Stimulated activated CD8-positive, alpha-beta memory T cell treated with anti-CD3 and anti-CD28 coated beads, Interleukin-4, amount 100 ng/mL, for 1 hour (primary cell): Measurements from ENCODE around the gene PRR35.

ENCODE experiments used
- DNase-seq, 2 donors: peaks; one replicate each; pipeline ENCODE4 v3.0.0-alpha.2; 2020; ENCODE audit warnings: low read depth in 2 of 2, low spot score in 1 of 2

PRR35 gene

DNA sequence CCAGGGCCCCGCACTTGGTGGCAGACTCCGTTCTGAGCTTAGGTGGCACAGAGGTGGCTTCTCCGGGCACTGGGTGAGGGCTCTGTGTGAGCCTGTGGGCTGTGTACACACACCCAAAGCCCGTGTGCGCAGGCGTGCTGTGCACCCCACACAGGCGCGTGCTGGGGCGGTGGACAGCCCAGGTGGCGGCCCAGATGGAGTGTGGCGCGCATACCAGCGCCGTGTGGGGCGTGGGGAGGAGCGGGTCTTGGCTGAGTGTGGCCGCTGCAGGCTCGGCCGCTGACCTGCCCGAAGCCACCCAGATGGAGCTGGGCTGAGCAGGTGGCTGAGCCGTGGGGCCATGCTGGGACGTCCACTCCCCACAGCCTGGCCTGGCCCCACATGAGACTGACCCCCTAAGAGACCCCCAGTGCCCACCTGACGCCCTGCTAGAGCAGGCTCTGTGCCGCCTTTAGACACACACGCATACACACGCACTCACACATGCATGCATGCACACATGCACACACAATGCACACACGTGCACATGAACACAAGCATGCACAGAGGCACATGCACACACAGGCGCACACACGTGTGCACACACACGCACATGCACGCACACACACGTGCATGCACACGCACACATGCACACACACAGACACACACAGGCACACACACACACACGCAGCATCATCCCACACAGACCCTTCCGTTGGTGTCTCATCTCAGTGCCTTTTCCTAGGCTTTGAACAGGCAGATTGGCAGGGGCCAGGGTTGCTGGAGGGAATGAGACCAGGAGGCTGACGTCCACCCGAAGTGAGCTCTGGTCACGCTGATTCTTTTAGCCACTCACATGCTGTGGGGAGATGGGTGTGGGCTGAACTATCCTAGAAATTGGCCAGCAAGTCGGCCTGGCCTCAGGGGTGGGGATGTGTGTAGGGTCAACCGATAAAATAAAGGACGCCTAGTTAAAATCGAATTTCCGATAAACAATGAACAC lies 2.1 kb downstream of the PRR35 start:
- DNase-seq = no peak

DNA sequence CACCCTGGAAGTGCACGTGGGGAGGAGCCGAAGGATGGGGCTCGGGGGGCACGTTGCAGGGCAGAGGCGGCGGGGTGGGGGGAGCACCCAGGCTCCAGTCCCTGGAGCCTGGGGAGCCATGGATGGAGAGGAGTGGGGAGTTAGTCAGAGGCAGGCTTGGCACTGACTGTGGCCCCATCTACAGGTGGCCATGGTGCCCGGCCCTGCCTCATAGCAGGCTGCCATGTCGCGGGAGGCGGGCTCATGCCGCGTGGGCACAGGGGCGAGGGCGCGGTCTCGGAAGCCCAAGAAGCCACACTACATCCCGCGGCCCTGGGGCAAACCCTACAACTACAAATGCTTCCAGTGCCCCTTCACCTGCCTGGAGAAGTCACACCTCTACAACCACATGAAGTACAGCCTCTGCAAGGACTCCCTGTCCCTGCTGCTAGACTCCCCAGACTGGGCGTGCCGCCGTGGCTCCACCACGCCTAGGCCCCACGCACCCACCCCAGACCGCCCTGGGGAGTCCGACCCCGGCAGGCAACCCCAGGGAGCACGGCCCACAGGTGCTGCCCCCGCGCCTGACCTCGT lies 3.0 kb downstream of the PRR35 start:
- no peak for DNase-seq

DNA sequence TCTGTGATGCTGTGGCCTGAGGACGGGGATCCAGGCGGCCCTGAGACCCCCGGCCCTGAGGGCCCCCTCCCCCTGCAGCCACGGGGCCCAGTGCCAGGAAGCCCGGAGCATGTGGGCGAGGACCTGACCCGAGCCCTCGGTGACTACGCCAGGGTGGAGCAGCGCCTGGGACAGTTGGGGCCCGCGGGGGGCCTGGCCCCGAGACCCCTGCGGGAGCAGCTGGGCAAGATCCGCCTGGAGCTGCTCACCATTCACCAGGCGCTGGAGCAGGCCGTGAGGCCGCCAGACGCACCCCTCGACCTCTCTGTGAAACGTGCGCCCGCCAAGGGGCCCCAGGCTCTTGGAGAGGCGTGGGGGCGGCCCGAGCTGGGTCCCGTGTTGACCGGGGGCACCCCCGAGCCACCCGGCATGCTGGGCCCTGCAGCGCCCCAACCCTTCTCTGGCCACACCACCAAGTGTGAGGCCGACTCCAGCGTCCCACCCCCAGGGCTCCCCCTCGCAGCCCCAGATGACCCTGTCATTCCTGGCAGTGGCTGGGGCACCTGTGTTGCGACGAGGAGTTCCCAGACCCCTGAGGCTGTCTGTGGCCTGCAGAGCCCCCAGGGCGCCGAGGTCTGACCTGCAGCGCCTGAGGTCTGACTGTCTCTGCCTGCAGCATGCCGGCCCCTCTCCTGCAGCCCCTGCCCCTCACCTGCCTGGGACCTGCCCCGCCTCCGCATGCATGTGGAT lies 4.7 kb downstream of the PRR35 start:
- no peak for DNase-seq

DNA sequence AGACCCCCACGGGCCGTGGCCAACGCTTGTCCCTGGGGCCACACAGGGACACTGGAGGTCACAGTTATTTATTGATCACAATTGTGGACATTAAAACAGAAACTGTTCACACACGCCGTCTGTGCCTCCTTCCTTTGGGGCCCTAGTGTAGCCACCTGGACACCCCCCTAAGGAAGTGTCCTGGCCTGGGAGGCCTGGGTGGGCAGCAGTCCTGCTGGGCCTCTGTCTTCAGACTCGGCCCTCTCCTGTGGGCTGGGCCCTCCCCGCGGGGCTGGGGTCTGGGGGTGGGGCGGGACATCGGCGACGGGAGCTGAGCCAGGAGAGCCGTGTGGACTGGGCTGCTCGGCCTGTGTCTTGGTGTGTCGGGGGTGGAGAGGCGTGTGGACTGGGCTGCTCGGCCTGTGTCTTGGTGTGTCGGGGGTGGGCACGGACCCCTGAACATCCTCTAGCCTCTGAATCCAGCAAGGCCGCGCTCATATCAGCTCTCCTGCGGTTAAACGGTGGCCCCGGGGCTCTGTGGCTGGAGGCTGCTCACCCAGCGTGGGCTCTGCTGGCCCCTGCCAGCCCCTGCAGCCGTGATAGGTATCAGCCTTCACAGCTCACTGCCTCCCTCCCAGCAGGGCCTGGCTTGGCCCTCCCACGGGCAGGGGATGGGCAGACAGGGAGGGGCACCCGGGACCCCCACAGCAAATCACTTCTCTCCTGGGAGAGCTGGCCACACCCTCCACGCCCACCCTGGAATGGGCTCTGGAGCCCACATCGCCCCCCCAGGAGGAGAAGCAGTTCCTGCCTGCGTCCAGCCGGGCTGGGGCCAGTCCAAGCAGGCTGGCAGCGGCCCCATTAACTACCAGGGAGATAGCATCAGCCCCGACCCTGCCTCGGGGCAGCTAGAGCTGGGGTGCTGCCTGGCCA lies 5.5 kb downstream of the PRR35 start:
- no peak for DNase-seq

DNA sequence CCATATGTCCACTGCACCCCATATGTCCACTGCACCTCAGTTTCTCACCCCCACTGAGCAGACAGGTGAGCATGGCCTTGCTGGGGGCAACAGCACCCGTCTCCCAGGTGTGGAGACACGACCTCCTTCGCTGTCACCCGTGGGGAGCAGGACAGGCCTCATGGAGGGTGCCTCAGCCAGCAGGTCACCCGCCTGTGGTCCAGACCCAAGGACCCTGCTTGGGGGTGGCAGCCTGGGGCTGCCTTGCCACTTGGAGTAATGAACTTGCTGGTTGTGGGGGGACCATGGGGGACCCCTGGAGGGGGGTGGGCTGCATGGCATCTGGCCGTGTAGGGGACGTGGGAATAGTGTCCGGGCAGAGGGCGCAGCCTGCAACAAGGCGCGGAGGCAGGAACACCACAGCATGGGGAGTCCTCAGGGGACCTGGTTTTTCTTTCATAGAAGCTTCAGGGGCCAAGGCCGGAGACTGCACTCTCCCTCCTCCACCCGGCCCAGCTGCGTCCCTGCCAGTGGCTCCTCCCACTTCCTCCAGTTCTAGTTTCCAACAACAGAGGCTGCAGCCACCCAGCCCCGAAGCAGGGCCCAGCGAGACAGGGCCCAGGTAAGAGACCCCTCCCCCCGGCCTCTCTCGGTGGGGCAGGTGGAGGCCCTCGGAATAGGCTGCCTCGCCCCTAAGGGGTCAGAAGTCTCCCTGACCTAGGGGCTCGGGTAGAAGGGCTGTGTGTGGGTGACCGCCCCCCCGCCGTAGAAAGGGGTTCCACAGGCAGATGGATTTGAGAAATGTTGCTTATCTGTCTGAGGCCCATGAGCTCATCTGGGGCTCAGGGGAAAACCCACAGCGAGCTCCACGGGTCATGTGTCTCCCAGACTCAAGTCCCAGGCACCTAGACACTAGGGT lies 6.5 kb downstream of the PRR35 start, which contains the start of gene NHLRC4:
NHLRC4 (plus strand) TSS at position 531 of the 898 bp plus-strand sequence. CDS start 1,043 bp downstream, outside the sequence.
- no peak for DNase-seq

DNA sequence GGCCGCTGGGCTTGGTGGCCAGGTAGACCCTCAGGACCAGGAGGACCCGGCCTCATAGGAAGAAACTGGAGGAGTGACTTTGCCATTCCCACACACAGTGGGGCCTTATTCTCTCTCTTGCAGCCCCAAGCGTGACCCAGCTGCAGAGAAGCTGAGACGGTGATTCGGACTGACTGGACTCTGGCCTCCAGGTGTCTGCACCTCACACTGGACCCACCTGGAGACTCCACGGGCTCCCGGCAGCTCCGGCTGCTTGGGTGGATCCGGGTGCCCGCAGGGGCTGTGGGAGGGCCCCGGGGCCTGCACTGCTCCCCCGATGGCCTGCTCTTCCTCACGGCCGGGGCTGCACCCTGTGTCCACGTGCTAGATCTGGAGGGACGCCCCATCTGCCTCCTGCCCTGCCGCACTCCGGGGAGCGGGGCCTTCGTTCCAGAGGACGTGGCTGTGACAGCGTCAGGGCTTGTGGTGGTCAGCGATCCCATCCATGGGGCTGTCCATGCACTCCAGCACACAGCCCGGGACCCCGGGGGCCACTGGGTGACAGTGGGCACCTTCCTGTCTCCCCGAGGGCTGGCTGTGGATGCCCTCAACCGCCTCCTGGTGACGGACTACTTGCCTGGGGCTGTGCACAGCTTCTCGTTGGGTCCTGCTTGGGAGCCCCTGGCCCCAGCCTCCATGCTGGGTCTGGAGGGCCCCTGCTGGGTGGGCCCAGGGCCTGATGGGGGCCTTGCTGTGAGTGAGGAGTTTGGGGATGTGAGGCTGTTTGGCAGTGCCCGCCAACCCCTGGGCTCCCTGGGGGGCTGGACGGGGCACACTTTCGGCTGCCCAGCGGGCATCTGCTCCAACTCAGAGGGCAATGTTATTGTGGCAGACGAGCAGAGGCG lies 7.4 kb downstream of the PRR35 start:
- no peak for DNase-seq

DNA sequence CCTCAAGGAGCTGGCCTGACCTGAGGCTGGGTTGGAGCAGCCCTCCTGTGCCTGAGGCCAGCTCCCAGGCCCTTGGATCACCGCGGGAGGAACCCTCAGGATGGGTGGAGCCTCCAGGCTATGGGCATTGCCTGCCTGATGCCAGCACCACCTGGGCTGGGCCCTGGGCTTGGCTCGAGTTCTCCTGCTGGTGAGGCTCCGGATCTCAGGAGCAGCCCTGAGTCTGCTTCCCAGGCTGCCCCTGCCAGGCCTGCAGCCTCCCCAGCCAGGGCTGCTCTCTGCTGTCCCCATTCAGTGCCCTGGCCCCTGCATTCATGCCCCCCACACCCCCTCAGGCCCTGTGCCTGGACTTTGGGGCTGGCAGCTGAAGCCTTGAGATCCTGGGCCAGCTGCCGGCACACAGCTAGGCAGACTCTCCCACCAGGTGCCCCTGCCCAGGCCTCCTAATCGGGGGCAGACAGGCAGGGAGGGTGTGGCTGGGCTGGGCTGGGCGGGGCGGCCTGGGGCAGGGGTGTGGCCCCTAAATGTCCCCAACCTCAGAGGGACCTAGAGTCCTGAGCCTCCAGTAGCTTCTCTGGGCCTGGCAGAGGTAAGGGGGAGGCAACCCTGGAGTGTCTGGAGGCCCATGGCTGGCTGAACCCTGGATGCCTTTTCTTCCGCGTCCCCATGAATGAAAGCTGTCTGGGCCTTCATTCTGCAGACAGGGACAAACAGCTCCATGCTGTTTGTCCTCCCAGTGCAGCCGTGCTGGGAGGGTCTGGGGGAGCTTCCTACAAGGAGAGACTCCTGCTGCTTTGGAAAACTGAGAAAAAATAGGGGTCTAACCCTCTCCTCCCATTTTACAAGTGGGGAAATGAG lies 8.4 kb downstream of the PRR35 start:
- no peak for DNase-seq

DNA sequence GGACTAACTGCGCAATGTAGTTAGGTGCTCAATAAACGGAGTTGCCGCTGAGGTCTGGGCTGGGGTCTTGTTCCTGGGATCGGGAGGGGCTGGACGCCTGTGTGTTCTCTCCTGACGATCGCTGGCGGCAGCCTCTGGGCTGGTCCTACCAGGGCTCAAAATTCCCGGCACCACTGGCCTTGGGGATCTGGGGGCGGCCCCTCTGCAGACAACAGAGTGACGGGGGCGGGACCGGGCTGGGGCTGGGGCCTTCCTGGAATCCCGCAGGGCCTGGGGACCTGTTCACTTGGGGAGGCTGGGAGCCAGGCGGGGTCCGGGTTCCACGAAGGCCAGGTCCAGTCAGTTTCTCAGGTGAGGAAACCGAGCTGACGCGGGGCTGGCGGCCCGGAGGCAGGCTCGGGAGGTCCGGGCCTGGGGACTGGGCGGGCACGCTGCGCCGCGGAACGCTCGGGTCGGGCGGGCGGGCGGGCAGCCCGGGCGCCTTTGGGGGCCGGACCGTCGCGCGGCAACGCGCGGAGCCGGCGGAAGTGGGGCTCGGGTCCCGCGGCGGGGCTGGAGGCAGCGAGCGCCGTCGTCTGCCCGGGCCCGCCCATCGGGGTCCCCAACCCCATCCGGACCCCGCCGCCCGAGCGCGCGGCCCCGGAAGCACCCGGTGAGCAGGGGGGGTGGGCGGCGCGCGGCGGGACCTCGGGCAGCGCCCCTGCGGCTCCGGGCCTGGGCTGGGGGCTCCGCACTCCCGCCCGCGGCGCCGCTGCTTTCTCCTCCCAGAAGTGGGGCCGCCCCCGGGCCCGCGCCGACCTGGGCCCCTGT lies 9.5 kb downstream of the PRR35 start, which contains the start of gene PIGQ:
PIGQ (plus strand) TSS at position 524 of the 810 bp plus-strand sequence. CDS start 4,107 bp downstream, outside the sequence.
- peak; percentile 16 to 35 for DNase-seq

DNA sequence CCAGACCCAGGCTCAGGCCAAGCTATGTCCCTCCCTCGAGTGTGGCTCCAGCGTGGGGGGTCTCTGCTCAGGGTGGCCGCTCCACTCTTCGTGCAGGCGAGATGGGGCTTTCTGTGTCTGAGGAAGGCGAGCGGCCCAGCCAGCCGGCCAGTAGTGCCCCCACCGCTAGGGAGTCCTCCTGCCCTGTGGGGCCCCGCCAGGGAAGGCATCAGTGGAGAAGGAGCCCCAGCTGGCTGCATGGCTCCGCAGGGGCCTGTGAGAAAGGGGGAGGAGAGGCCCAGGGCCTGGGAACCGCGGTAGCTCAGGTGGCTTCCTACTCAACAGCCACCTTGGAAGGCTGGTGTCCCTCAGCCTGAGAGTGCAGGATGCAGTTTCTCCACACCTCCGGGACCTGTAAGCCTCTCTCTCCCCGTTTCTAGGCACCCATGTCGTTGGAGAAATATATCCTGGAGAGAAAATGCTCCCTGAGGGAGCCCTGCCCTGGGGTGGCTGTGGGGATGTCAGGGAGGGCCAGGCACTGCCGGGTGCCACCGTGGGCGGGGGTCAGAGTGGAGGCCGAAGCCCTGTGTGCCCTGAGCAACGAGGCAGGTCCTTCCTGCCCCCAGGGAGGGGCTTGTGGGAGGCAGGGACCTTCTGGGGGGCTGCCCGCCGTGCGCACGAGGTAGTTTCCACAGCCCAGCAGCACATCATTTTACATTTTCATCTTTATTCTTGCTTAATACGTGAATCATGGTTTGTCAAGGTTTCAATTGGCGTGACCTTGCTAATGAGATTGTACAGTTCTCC lies 12.9 kb downstream of the PRR35 start:
- no peak for DNase-seq

DNA sequence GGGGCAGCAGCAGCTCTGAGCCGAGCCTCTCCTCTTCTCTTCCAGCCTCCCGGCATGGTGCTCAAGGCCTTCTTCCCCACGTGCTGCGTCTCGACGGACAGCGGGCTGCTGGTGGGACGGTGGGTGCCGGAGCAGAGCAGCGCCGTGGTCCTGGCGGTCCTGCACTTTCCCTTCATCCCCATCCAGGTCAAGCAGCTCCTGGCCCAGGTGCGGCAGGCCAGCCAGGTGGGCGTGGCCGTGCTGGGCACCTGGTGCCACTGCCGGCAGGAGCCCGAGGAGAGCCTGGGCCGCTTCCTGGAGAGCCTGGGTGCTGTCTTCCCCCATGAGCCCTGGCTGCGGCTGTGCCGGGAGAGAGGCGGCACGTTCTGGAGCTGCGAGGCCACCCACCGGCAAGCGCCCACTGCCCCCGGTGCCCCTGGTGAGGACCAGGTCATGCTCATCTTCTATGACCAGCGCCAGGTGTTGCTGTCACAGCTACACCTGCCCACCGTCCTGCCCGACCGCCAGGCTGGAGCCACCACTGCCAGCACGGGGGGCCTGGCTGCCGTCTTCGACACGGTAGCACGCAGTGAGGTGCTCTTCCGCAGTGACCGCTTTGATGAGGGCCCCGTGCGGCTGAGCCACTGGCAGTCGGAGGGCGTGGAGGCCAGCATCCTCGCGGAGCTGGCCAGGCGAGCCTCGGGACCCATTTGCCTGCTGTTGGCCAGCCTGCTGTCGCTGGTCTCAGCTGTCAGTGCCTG lies 14.0 kb downstream of the PRR35 start:
- DNase-seq = no peak

DNA sequence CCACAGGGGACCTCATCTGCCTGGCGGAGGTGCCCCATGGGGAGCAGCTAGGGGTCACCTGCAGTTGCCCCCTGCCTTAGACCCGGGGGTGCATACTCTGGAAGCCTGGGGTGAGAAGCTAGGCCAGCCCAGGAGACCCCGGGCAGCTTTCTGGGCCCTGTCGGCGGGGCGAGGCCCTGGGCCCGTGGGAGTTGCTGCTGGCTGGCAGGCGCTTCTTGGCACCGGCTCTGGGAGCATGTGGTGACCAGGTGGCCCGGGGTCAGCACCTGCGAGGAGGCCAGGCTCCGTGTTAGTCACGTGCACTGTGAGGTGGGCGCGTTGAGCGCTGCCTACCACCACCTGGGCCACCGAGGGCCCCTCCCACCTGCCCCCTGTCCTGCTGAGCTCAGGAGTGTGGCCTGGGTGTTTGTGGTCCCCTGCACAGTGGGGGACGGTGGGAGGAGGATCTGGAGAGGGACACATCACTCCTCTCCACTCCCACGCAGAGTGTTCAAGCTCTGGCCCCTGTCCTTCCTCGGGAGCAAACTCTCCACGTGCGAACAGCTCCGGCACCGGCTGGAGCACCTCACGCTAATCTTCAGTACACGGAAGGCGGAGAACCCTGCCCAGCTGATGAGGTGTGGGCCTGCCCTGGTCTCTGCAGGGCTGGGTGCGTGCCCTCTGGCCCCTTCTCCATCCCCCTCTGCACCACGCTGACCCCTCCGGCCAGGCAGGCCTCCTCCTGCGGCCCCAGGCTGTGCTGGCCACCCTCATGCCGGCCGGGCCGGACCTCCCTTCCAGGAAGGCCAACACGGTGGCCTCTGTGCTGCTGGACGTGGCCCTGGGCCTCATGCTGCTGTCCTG lies 15.4 kb downstream of the PRR35 start:
- DNase-seq = no peak

DNA sequence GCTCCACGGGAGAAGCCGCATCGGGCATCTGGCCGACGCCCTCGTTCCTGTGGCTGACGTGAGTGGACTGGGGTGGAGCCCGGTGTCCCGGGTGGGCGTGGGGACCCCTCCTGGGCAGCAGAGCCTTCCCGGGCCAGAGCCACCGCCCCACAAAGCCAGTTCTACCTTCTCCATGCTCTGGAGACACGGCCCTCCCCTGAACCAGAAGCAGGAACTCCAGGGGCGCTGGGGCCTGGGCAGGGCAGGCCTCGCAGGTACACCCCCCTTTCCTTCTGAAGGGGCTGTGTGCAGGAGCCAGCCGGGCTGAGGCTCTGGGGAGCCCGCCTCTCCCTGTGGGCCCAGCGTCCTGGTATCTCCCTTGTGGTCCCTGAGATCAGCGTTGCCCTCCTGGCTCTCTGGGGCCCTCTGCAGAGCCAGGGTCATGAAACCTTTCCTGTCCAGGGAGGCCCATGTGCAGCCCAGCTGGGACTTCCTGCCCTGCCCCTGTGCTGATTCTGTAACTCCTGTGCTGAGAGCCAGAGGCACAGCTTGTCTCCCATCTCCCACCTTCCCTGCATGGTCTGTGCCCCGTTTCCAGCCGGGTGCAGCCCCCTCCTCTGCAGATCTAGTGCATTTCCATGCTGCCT lies 16.1 kb downstream of the PRR35 start:
- DNase-seq = no peak

DNA sequence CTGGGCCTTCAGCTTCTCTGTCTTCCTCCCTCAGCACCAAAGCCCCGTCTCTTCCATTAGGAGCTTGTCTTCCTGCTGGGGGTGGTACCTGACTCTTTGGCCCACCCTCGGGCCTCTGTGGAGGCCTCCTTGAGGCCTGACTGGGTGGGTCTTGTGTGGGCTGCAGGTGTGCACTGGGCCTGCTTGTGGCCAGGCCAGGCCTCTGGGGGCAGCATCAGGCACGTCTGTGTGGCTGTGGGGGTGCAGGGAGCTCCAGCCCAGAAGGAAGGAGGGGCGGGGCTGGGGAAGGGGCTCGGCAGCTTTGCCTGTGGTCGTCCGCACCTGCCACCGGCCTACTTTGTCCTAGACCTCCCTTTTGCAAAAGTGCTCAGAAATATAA lies 16.6 kb downstream of the PRR35 start:
- no peak for DNase-seq

DNA sequence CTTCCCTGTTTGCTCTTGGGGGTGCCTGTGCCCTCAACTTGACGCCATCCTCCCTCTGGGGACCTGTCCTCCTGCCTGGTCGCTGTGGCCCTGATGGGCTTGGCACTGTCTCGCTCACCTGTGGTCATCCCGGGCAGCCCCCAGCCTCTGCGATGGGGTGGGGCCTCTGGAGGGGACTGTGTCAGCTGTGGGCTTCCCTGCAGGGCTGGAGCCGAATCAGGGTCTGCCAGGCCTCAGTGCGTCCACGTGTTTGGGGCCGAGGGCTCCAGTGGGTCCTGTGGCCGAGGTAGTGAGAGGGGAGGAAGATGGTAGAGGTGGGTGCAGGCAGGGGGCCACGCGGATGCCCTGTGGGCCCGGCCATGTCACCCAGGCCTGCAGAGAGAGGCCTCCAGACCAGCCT lies 17.6 kb downstream of the PRR35 start:
- no peak for DNase-seq
